B cell (primary cell): Measurements from ENCODE around the gene BABAM1. TPM values are rescaled to one million over a fixed set of nuclear protein-coding genes. Genes with fewer than 3 reads are reported as not detected.

Experiments used
- ATAC-seq: fragments of 200-7000 bp; cut with Tn5 transposase; one replicate; pipeline ENCODE4 v1.10.0; 2021; ENCODE audit warnings: low read depth, mild to moderate bottlenecking, moderate number of reproducible peaks, moderate library complexity
- CTCF ChIA-PET: fragments of 350-600 bp; sonication (Branson Sonifier 250); formaldehyde crosslinking; loops from one replicate; lab custom pipeline; 2021; ENCODE audit warnings: antibody characterized with exemption, inconsistent platforms; lab: Charles Lee
- POLR2A ChIA-PET: fragments of 350-600 bp; sonication (Branson Sonifier 250); formaldehyde crosslinking; loops from one replicate; lab custom pipeline; 2021; ENCODE audit warnings: antibody characterized with exemption; lab: Charles Lee
- DNase-seq: peaks from one replicate; pipeline ENCODE4 v3.0.0; 2013
- H2AFZ ChIP-seq: 2 replicates; pipeline ENCODE4 v1.6.1; 2012; ENCODE audit warnings: mild to moderate bottlenecking, low read depth, low read length; ENCODE audit not compliant: insufficient read depth, poor library complexity, severe bottlenecking
- H3K27ac ChIP-seq, 2 donors: 1 replicate in 1 of 2; 2 replicates in 1 of 2; pipeline ENCODE4 v1.5.1; 2012 to 2013; ENCODE audit warnings: low read length in 2 of 2, mild to moderate bottlenecking in 2 of 2, moderate library complexity in 1 of 2
- H3K27me3 ChIP-seq, 4 experiments: fragments of 200-600 bp in 1 of 4; sonication (generic) in 1 of 4; replicated peaks in 1 of 4; 1 replicate in 2 of 4; 2 replicates in 2 of 4; pipeline versions ENCODE4 v1.6.1 to v1.7.0; 2013 to 2016; ENCODE audit warnings: low read length in 3 of 4, mild to moderate bottlenecking in 2 of 4, mixed read lengths in 1 of 4, moderate library complexity in 1 of 4; ENCODE audit not compliant: insufficient read depth in 4 of 4, control insufficient read depth in 3 of 4; ENCODE audit errors: control extremely low read depth in 1 of 4
- H3K36me3 ChIP-seq, 2 experiments: replicated peaks in 1 of 2; 1 replicate in 1 of 2; 2 replicates in 1 of 2; pipeline versions ENCODE4 v1.6.1 to v1.7.1; 2013; ENCODE audit warnings: low read length in 1 of 2; ENCODE audit not compliant: insufficient read depth in 2 of 2, control insufficient read depth in 1 of 2; ENCODE audit errors: control extremely low read depth in 1 of 2, extremely low read depth in 1 of 2
- H3K4me1 ChIP-seq, 2 donors: fragments of 200-600 bp in 1 of 2; sonication (generic) in 1 of 2; 1 replicate in 1 of 2; 2 replicates in 1 of 2; pipeline versions ENCODE4 v1.5.1 to v1.6.1; 2013 to 2017; ENCODE audit warnings: low read length in 2 of 2; ENCODE audit not compliant: control insufficient read depth in 2 of 2, insufficient read depth in 2 of 2
- H3K4me2 ChIP-seq: replicated peaks from 2 replicates; pipeline ENCODE3; 2012; ENCODE audit warnings: mild to moderate bottlenecking, low read depth, low read length; ENCODE audit not compliant: poor library complexity, severe bottlenecking
- H3K4me3 ChIP-seq, 5 experiments: fragments of 200-600 bp in 1 of 5; sonication (generic) in 1 of 5; 1 replicate in 3 of 5; 2 replicates in 2 of 5; pipeline versions ENCODE4 v1.5.1 to v1.7.0; 2011 to 2016; ENCODE audit warnings: low read length in 4 of 5, mild to moderate bottlenecking in 4 of 5, low read depth in 2 of 5, control low read depth in 1 of 5, moderate library complexity in 1 of 5; ENCODE audit not compliant: insufficient read depth in 1 of 5; ENCODE audit errors: control extremely low read depth in 1 of 5, extremely low read depth in 1 of 5
- H3K79me2 ChIP-seq: fragments of 200-600 bp; sonication (generic); one replicate; pipeline ENCODE4 v1.6.0; 2016; ENCODE audit warnings: low read length; ENCODE audit not compliant: control insufficient read depth, insufficient read depth
- H3K9ac ChIP-seq: fragments of 200-600 bp; sonication (generic); 2 replicates; pipeline ENCODE4 v1.6.1; 2017; ENCODE audit warnings: mild to moderate bottlenecking, low read length, moderate library complexity
- H3K9me3 ChIP-seq, 3 donors: one replicate each; pipeline versions ENCODE4 v1.6.1 to v1.7.1; 2013; ENCODE audit warnings: low read length in 2 of 3; ENCODE audit not compliant: control insufficient read depth in 2 of 3, insufficient read depth in 1 of 3; ENCODE audit errors: control extremely low read depth in 1 of 3
- H4K20me1 ChIP-seq: 2 replicates; pipeline ENCODE4 v1.6.0; 2012; ENCODE audit warnings: mild to moderate bottlenecking, low read length; ENCODE audit not compliant: insufficient read depth, control insufficient read depth, poor library complexity, severe bottlenecking
- H3K27ac Mint-ChIP-seq: one replicate; pipeline ENCODE4 v1.8.0; 2021; ENCODE audit warnings: mixed read lengths
- H3K27me3 Mint-ChIP-seq: one replicate; pipeline ENCODE4 v1.8.0; 2021; ENCODE audit warnings: mixed read lengths
- H3K4me1 Mint-ChIP-seq: one replicate; pipeline ENCODE4 v1.8.0; 2021; ENCODE audit warnings: mixed read lengths
- H3K4me3 Mint-ChIP-seq: one replicate; pipeline ENCODE4 v1.8.0; 2021; ENCODE audit warnings: mixed read lengths
- H3K9me3 Mint-ChIP-seq: one replicate; pipeline ENCODE4 v1.8.0; 2022; ENCODE audit warnings: mixed read lengths; ENCODE audit not compliant: insufficient read depth
- EZH2 ChIP-seq: IDR thresholded peaks from 2 replicates; pipeline ENCODE4 v1.6.1; 2012; ENCODE audit warnings: borderline replicate concordance, low read depth, mild to moderate bottlenecking, moderate library complexity, low read length; ENCODE audit not compliant: insufficient read depth, poor library complexity, severe bottlenecking
- WGBS: methylation state at CpG from one replicate; pipeline ENCODE4 v1.1.5; 2013; ENCODE audit warnings: missing lambda C conversion rate; ENCODE audit not compliant: insufficient coverage; 5-methylcytosine and 5-hydroxymethylcytosine counted together
- intact Hi-C: fragments of 100-400 bp; cut with micrococcal nuclease; formaldehyde crosslinking; loops from one replicate; pipeline ENCODE4 v1.10.0; 2022
- polyA plus RNA-seq: library from polyadenylated mRNA; depleted of rRNA; stranded (reverse); fragments of >200 nt; gene quantifications from 2 replicates; pipeline ENCODE4 v1.2.3, GENCODE V29; 2012
- total RNA-seq, 2 donors: library from RNA; stranded (reverse); fragments of 120-200 nt in 1 of 2; gene quantifications; 1 replicate in 1 of 2; 2 replicates in 1 of 2; pipeline versions ENCODE4 v1.2.3 to v1.2.4, GENCODE V29; 2013 to 2022
- TF ChIP-seq, protein P1 (sequence below): fragments of 200-600 bp; IDR thresholded peaks from one replicate; pipeline ENCODE4 v1.8.0; 2022; ENCODE audit warnings: antibody characterized with exemption, mild to moderate bottlenecking

BABAM1 gene
- total and polyA plus RNA-seq, 2 donors (not counting 1 experiment from before 2014, with no cell fraction given): 105 to 129 TPM

DNA sequence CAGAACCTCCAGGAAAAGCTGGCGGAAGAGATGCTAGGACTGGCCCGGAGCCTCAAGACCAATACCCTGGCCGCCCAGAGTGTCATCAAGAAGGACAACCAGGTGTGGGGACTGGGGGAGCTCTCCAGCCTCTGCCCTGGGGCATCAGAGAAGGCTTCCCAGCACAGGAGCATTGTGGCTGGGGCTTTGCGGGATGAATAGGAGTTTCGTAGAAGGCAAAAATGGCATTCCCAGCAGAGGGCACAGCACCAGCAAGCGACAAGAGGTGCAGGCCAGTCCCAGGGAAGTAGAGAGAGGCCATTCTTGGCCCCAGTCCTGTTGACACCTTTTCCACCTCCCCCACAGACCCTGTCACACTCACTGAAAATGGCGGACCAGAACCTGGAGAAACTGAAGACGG lies 48.0 kb upstream of the BABAM1 start:
- Histone ChIP-seq H3K36me3 (peaks cover 0 to 13% of the 10 kb centered on the region in 2 experiments), H3K79me2 (no peaks in the 10 kb centered on the region), H3K27me3 (no peaks in the 10 kb centered on the region), H3K4me3 (no peak overlapping the region), H3K9ac (no peak overlapping the region), H2AFZ (no peak overlapping the region), H4K20me1 (no peaks in the 10 kb centered on the region), H3K4me1 (peaks cover 10 to 15% of the 10 kb centered on the region in 2 donors), H3K4me2 (no peak overlapping the region), H3K9me3 (no peaks in the 10 kb centered on the region), H3K27ac (no peak overlapping the region)
- DNase-seq (no peak), ATAC-seq (no peak)
- intact Hi-C loops: no loop called here
- Mint-ChIP-seq H3K4me3 (no peak overlapping the region), H3K4me1 (peaks cover 15% of the 10 kb centered on the region), H3K9me3 (no peaks in the 10 kb centered on the region), H3K27ac (no peak overlapping the region), H3K27me3 (no peaks in the 10 kb centered on the region)
- TF ChIP-seq EZH2: no peak
- TF ChIP-seq, protein P1, sequence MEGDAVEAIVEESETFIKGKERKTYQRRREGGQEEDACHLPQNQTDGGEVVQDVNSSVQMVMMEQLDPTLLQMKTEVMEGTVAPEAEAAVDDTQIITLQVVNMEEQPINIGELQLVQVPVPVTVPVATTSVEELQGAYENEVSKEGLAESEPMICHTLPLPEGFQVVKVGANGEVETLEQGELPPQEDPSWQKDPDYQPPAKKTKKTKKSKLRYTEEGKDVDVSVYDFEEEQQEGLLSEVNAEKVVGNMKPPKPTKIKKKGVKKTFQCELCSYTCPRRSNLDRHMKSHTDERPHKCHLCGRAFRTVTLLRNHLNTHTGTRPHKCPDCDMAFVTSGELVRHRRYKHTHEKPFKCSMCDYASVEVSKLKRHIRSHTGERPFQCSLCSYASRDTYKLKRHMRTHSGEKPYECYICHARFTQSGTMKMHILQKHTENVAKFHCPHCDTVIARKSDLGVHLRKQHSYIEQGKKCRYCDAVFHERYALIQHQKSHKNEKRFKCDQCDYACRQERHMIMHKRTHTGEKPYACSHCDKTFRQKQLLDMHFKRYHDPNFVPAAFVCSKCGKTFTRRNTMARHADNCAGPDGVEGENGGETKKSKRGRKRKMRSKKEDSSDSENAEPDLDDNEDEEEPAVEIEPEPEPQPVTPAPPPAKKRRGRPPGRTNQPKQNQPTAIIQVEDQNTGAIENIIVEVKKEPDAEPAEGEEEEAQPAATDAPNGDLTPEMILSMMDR: no peak
- 95% methylated on average over 8 of the region's 8 CpGs for WGBS
- ChIA-PET POLR2A (interaction anchor here (0.7 kb wide), 2 partner anchors 134 to 479 kb away, joined by 5 to 6 read pairs; no protein-coding TSS in a partner anchor), CTCF (no interaction called here)

DNA sequence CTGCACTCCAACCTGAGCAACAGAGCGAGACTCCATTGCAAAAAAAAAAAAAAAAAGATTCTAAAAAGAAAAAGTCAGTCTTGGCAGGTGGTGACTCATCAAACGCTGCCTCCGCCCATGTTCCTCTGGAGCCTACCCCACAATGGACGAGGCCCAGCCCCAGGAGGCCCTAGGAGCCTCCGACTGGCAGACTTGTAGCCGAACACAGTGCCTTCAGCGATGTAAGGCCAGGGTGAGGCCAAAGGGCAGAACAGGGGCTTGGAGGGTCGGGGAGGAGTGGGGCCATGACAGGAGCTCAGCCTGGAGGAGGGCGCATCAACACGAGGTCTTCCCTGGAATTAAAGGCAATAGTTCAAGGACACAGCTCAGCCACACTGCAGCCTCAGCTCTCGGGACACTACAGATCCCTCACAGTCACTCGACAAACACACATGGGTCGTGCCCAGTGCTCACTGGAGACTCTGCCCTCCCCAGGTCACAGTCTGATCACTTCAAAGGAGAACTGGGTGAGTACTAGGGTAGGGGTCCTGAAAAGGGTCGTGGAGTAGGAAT lies 47.0 kb upstream of the BABAM1 start:
- ChIA-PET POLR2A (interaction anchor here (0.6 to 0.7 kb wide), 2 partner anchors 480 to 611 kb away, joined by 5 to 6 read pairs; no protein-coding TSS in a partner anchor), CTCF (interaction anchor here (1.4 to 1.9 kb wide), 2 partner anchors 15 kb away, joined by 3 to 7 read pairs; no protein-coding TSS in a partner anchor)
- Histone ChIP-seq H4K20me1 (no peaks in the 10 kb centered on the region), H3K4me3 (no peak overlapping the region), H3K36me3 (peaks cover 0 to 13% of the 10 kb centered on the region in 2 experiments), H3K4me1 (peaks cover 5 to 9% of the 10 kb centered on the region in 2 donors), H3K9ac (no peak overlapping the region), H3K79me2 (no peaks in the 10 kb centered on the region), H3K27ac (no peak overlapping the region), H3K9me3 (no peaks in the 10 kb centered on the region), H2AFZ (no peak overlapping the region), H3K4me2 (no peak overlapping the region), H3K27me3 (no peaks in the 10 kb centered on the region)
- H3K9me3 Mint-ChIP-seq: no peaks in the 10 kb centered on the region
- no peak overlapping the region for H3K4me3 Mint-ChIP-seq
- DNase-seq (no peak), ATAC-seq (no peak)
- no peak for TF ChIP-seq EZH2
- TF ChIP-seq, protein P1: no peak
- 82% methylated on average over 12 of the region's 14 CpGs for WGBS
- peaks cover 6% of the 10 kb centered on the region for H3K4me1 Mint-ChIP-seq
- H3K27me3 Mint-ChIP-seq: no peaks in the 10 kb centered on the region
- H3K27ac Mint-ChIP-seq: peak overlapping the region; percentile 32
- intact Hi-C loops: no loop called here
